GM12872 (cell line): ENCODE measurements around the gene ZNF35.
A peak's percentile ranks its signal among the peaks of the same experiment; 100 is the strongest.

Source experiments
- CTCF ChIP-seq: IDR thresholded peaks from 3 replicates; pipeline ENCODE4 v1.5.1; 2011; ENCODE audit warnings: low read depth, mild to moderate bottlenecking, low read length, moderate library complexity; ENCODE audit not compliant: insufficient read depth

ZNF35 gene

GRCh38 chr3:44643024-44643423 lies 5.5 kb upstream of the ZNF35 start:
- TF ChIP-seq CTCF, result no peak

- TF ChIP-seq CTCF, result no peak
Measured at GRCh38 chr3:44647771-44648170, 761 bp upstream of the ZNF35 start.

GRCh38 chr3:44649709-44650108 lies 1.2 kb downstream of the ZNF35 start:
- no peak for TF ChIP-seq CTCF

- TF ChIP-seq CTCF, result no peak
Measured at GRCh38 chr3:44654039-44654438, 5.5 kb downstream of the ZNF35 start.

GRCh38 chr3:44659015-44659414 lies 10.5 kb downstream of the ZNF35 start:
- TF ChIP-seq CTCF, result no peak

- no peak for TF ChIP-seq CTCF
Measured at GRCh38 chr3:44659434-44659833, 10.9 kb downstream of the ZNF35 start.

- TF ChIP-seq CTCF, result peak; percentile 47; the same call in 2 of the 3 replicates
Measured at GRCh38 chr3:44661189-44661588, 12.7 kb downstream of the ZNF35 start.

GRCh38 chr3:44665173-44665572 lies 16.6 kb downstream of the ZNF35 start:
- TF ChIP-seq CTCF, result no peak
